GM12891 (cell line): ENCODE measurements around the gene PACS2.

ENCODE experiments used
- PAX5 ChIP-seq: IDR thresholded peaks from 2 replicates; pipeline ENCODE4 v1.6.1; 2011; ENCODE audit warnings: low read length, moderate library complexity, mild to moderate bottlenecking; ENCODE audit not compliant: insufficient read depth, severe bottlenecking
- POLR2A ChIP-seq: IDR thresholded peaks from 2 replicates; pipeline ENCODE4 v1.6.1; 2011; ENCODE audit warnings: low read depth, low read length, control low read depth
- POLR2AphosphoS5 ChIP-seq: IDR thresholded peaks from 2 replicates; pipeline ENCODE4 v1.6.1; 2011; ENCODE audit warnings: low read depth, low read length, control low read depth
- SPI1 ChIP-seq: IDR thresholded peaks from 2 replicates; pipeline ENCODE4 v1.6.1; 2011; ENCODE audit warnings: low read depth, low read length, control low read depth
- TAF1 ChIP-seq: IDR thresholded peaks from 2 replicates; pipeline ENCODE4 v1.6.1; 2011; ENCODE audit warnings: low read depth, low read length, control low read depth

DNA sequence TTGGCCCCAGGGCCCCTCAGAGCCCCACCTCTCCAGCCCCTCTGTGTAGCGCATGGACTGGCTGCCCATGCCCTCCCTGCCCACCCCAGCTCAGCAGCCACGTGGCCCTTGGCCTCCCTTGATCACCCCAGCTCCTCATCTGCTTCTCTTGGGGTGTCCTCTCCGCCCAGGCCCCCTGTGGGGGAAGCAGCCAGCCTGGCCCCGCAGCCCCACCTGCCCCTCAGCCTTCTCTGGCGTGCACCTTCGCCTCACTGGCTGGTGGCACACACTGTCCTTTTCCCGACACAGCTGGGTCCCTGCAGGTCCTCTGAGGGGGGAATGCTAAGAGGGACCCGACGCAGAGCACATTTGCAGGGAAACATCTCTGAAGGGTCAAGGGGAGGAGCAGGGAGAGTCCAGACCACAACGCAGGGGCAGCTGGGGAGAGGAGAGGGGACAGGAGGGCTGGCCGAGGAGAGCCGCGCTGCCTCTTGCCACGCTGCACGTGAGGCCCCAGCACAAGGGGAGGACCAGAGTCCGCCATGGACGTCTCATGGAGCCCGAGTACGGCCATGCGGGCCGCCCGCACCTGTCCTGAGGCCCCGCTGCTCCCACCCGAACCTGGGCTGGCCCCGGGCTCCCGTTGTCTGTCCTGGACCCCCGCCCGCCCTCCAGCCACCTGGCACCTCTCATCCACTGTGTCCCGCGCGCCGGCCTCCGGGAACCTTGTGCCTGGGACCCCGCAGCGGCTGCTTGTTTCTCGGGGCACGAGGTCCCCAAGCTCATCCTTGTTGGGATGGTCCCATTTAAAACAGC, 36.1 kb downstream of the PACS2 start:
- TF ChIP-seq POLR2A, result no peak
- no peak for TF ChIP-seq POLR2AphosphoS5
- no peak for TF ChIP-seq TAF1
- TF ChIP-seq PAX5, result no peak
- no peak for TF ChIP-seq SPI1
